ENCODE data around the gene HOOK1. TPM values are rescaled to one million over a fixed set of nuclear protein-coding genes. Genes with fewer than 3 reads are reported as not detected.

The HOOK1 gene
- total RNA-seq, 2 experiments from 2014 or later: not detected

DNA sequence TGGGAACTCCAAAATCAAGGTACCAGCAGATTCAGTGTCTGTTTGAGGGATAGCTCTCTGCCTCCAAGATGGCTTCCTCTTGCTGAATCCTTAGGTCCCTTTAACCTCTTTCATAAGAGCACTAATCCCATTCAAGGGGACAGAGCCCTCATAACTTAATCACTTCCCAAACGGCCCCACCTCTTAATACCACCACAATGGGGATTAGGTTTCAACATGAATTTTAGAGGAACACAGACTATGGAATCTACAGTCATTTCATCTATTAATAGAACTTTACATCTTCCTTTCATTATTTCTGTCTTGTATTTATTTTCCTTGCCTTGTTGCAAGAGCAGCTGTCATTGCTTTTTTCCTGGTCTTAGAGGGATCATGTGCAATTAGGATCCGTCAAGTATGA is 30.3 kb downstream of the HOOK1 start:
- Histone ChIP-seq H3K79me2 (ENCODE audit: insufficient read depth, low read depth, low read length) (no peaks in the 10 kb centered on the region), H3K9me2 (ENCODE audit: insufficient read depth, low read length) (no peaks in the 10 kb centered on the region), H2AFZ (ENCODE audit: low read length) (no peak overlapping the region), H3K4me1 (ENCODE audit: insufficient read depth, low read length, poor library complexity, severe bottlenecking) (no peaks in the 10 kb centered on the region), H3K36me3 (ENCODE audit: insufficient read depth, low read length) (no peaks in the 10 kb centered on the region), H3K9me3 (ENCODE audit: low read length) (no peaks in the 10 kb centered on the region), H3K27ac (ENCODE audit: low read depth, low read length, poor library complexity, severe bottlenecking) (no peak overlapping the region), H4K20me1 (ENCODE audit: insufficient read depth, low read length) (no peaks in the 10 kb centered on the region), H3K4me2 (ENCODE audit: low read length) (no peak overlapping the region), H3K4me3 (ENCODE audit: low read depth, low read length, poor library complexity, severe bottlenecking) (no peak overlapping the region)
- no TSS peak for BruUV-seq (replicated peaks)
- TF ChIP-seq EZH2phosphoT487 (IDR thresholded peaks at IDR 0.05; ENCODE audit: borderline replicate concordance, low read depth, low read length): no peak
- TF ChIP-seq, protein P1, sequence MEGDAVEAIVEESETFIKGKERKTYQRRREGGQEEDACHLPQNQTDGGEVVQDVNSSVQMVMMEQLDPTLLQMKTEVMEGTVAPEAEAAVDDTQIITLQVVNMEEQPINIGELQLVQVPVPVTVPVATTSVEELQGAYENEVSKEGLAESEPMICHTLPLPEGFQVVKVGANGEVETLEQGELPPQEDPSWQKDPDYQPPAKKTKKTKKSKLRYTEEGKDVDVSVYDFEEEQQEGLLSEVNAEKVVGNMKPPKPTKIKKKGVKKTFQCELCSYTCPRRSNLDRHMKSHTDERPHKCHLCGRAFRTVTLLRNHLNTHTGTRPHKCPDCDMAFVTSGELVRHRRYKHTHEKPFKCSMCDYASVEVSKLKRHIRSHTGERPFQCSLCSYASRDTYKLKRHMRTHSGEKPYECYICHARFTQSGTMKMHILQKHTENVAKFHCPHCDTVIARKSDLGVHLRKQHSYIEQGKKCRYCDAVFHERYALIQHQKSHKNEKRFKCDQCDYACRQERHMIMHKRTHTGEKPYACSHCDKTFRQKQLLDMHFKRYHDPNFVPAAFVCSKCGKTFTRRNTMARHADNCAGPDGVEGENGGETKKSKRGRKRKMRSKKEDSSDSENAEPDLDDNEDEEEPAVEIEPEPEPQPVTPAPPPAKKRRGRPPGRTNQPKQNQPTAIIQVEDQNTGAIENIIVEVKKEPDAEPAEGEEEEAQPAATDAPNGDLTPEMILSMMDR (conservative IDR thresholded peaks at IDR 0.05; ENCODE audit: low read length): no peak
- DNase-seq (ENCODE audit: low spot score): no peak
- ChIA-PET CTCF (ENCODE audit: unreplicated experiment) (no interaction called here), POLR2A (interaction anchor here (0.6 kb wide), 2 partner anchors 10 to 121 kb away, joined by 3 read pairs; no protein-coding TSS in a partner anchor)
- intact Hi-C loops (cut with micrococcal nuclease; ENCODE audit: unreplicated experiment): no loop called here

- ChIA-PET POLR2A (no interaction called here), CTCF (ENCODE audit: unreplicated experiment) (no interaction called here)
- Histone ChIP-seq H3K9me3 (ENCODE audit: low read length) (no peaks in the 10 kb centered on the region), H3K9me2 (ENCODE audit: insufficient read depth, low read length) (no peaks in the 10 kb centered on the region), H3K27ac (ENCODE audit: low read depth, low read length, poor library complexity, severe bottlenecking) (no peak overlapping the region), H3K79me2 (ENCODE audit: insufficient read depth, low read depth, low read length) (no peaks in the 10 kb centered on the region), H2AFZ (ENCODE audit: low read length) (no peak overlapping the region), H3K4me3 (ENCODE audit: low read depth, low read length, poor library complexity, severe bottlenecking) (no peak overlapping the region), H3K36me3 (ENCODE audit: insufficient read depth, low read length) (no peaks in the 10 kb centered on the region), H3K4me2 (ENCODE audit: low read length) (no peak overlapping the region), H4K20me1 (ENCODE audit: insufficient read depth, low read length) (no peaks in the 10 kb centered on the region), H3K4me1 (ENCODE audit: insufficient read depth, low read length, poor library complexity, severe bottlenecking) (no peaks in the 10 kb centered on the region)
- no TSS peak for BruUV-seq (replicated peaks)
- no peak for DNase-seq (ENCODE audit: low spot score)
- intact Hi-C loops (cut with micrococcal nuclease; ENCODE audit: unreplicated experiment): no loop called here
- TF ChIP-seq, protein P1 (conservative IDR thresholded peaks at IDR 0.05; ENCODE audit: low read length): no peak
- no peak for TF ChIP-seq EZH2phosphoT487 (IDR thresholded peaks at IDR 0.05; ENCODE audit: borderline replicate concordance, low read depth, low read length)
These were observed 31.6 kb downstream of the HOOK1 start for GRCh38 chr1:59846209-59846894.

DNA sequence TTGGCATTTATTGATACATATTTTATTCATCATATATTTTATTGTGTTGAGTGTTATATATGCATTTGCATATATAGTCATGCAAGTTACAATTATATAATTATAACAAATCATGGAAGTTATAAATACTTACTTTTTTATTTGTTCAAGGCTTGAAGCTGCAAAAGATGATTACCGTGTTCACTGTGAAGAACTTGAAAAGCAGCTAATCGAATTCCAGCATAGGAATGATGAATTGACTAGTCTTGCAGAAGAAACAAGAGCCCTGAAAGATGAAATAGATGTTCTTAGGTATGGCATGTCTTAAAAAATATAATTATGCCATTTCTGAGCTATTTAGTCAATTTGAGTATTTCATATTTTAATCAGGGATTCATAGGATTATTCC is 32.1 kb downstream of the HOOK1 start:
- BruUV-seq (replicated peaks): no TSS peak
- Histone ChIP-seq H3K4me2 (ENCODE audit: low read length) (no peak overlapping the region), H3K36me3 (ENCODE audit: insufficient read depth, low read length) (no peaks in the 10 kb centered on the region), H3K9me2 (ENCODE audit: insufficient read depth, low read length) (no peaks in the 10 kb centered on the region), H4K20me1 (ENCODE audit: insufficient read depth, low read length) (no peaks in the 10 kb centered on the region), H3K27ac (ENCODE audit: low read depth, low read length, poor library complexity, severe bottlenecking) (no peak overlapping the region), H3K4me1 (ENCODE audit: insufficient read depth, low read length, poor library complexity, severe bottlenecking) (no peaks in the 10 kb centered on the region), H2AFZ (ENCODE audit: low read length) (no peak overlapping the region), H3K4me3 (ENCODE audit: low read depth, low read length, poor library complexity, severe bottlenecking) (no peak overlapping the region), H3K9me3 (ENCODE audit: low read length) (no peaks in the 10 kb centered on the region), H3K79me2 (ENCODE audit: insufficient read depth, low read depth, low read length) (no peaks in the 10 kb centered on the region)
- no peak for DNase-seq (ENCODE audit: low spot score)
- intact Hi-C loops (cut with micrococcal nuclease; ENCODE audit: unreplicated experiment): no loop called here
- ChIA-PET CTCF (ENCODE audit: unreplicated experiment) (no interaction called here), POLR2A (no interaction called here)
- TF ChIP-seq, protein P1 (conservative IDR thresholded peaks at IDR 0.05; ENCODE audit: low read length): no peak
- TF ChIP-seq EZH2phosphoT487 (IDR thresholded peaks at IDR 0.05; ENCODE audit: borderline replicate concordance, low read depth, low read length): no peak

Data from OCI-LY7 (cell line).